CD14-positive monocyte (primary cell): ENCODE results near the gene CFAP221. TPM values are rescaled to one million over a fixed set of nuclear protein-coding genes. Genes with fewer than 3 reads are reported as not detected.

Experiments used
- DNase-seq, 3 donors: peaks; one replicate each; pipeline ENCODE4 v3.0.0-alpha.2; 2011 to 2022
- H2AFZ ChIP-seq: 2 replicates; pipeline ENCODE4 v1.6.0; 2012; ENCODE audit warnings: mild to moderate bottlenecking, low read depth, low read length, inconsistent platforms; ENCODE audit not compliant: insufficient read depth, poor library complexity, severe bottlenecking
- H3K27ac ChIP-seq, 2 donors: 1 replicate in 1 of 2; 2 replicates in 1 of 2; pipeline ENCODE4 v1.5.1; 2012 to 2013; ENCODE audit warnings: low read length in 2 of 2, control low read depth in 1 of 2, inconsistent platforms in 1 of 2, low read depth in 1 of 2, mild to moderate bottlenecking in 1 of 2
- H3K27me3 ChIP-seq, 2 donors: one replicate each; pipeline versions ENCODE4 v1.6.0 to v1.6.1; 2011 to 2013; ENCODE audit warnings: low read length in 2 of 2; ENCODE audit not compliant: control insufficient read depth in 2 of 2, insufficient read depth in 2 of 2
- H3K36me3 ChIP-seq, 2 donors: replicated peaks in 1 of 2; 1 replicate in 1 of 2; 2 replicates in 1 of 2; pipeline versions ENCODE4 v1.5.1 to v1.6.1; 2012 to 2013; ENCODE audit warnings: low read length in 2 of 2, control low read depth in 1 of 2, inconsistent platforms in 1 of 2, mild to moderate bottlenecking in 1 of 2; ENCODE audit not compliant: insufficient read depth in 2 of 2, control insufficient read depth in 1 of 2
- H3K4me1 ChIP-seq, 2 donors: 1 replicate in 1 of 2; 2 replicates in 1 of 2; pipeline versions ENCODE4 v1.5.1 to v1.6.1; 2012 to 2013; ENCODE audit warnings: low read length in 2 of 2, control low read depth in 1 of 2, inconsistent platforms in 1 of 2, mild to moderate bottlenecking in 1 of 2, moderate library complexity in 1 of 2; ENCODE audit not compliant: insufficient read depth in 2 of 2, control insufficient read depth in 1 of 2
- H3K4me2 ChIP-seq: replicated peaks from 2 replicates; pipeline ENCODE3; 2012; ENCODE audit warnings: low read length, moderate library complexity, mild to moderate bottlenecking; ENCODE audit not compliant: poor library complexity, severe bottlenecking; ENCODE audit errors: extremely low read depth
- H3K4me3 ChIP-seq, 3 experiments: fragments of 200-600 bp in 1 of 3; sonication (generic) in 1 of 3; replicated peaks in 1 of 3; 1 replicate in 2 of 3; 2 replicates in 1 of 3; pipeline ENCODE4 v1.5.1; 2011 to 2013; ENCODE audit warnings: low read length in 3 of 3, mild to moderate bottlenecking in 3 of 3, control low read depth in 2 of 3, low read depth in 2 of 3, inconsistent platforms in 1 of 3, moderate library complexity in 1 of 3
- H3K79me2 ChIP-seq: 2 replicates; pipeline ENCODE4 v1.6.0; 2012; ENCODE audit warnings: mild to moderate bottlenecking, control low read depth, inconsistent platforms, low read length, moderate library complexity; ENCODE audit not compliant: insufficient read depth
- H3K9ac ChIP-seq: 2 replicates; pipeline ENCODE4 v1.6.0; 2017; ENCODE audit warnings: low read length, mild to moderate bottlenecking; ENCODE audit not compliant: insufficient read depth, poor library complexity, severe bottlenecking
- H3K9me3 ChIP-seq, 2 donors: replicated peaks in 1 of 2; 1 replicate in 1 of 2; 2 replicates in 1 of 2; pipeline versions ENCODE4 v1.5.1 to v1.6.1; 2012 to 2013; ENCODE audit warnings: low read length in 2 of 2, control low read depth in 1 of 2; ENCODE audit not compliant: control insufficient read depth in 1 of 2, insufficient read depth in 1 of 2
- H4K20me1 ChIP-seq: 2 replicates; pipeline ENCODE4 v1.6.0; 2012; ENCODE audit warnings: mild to moderate bottlenecking, low read length, control low read depth, moderate library complexity; ENCODE audit not compliant: insufficient read depth
- H3K27ac Mint-ChIP-seq, 7 donors: one replicate each; pipeline ENCODE4 v1.8.0; 2020; ENCODE audit warnings: mild to moderate bottlenecking in 7 of 7, mixed read lengths in 7 of 7, moderate library complexity in 6 of 7, inconsistent platforms in 2 of 7
- H3K27me3 Mint-ChIP-seq, 3 donors: one replicate each; pipeline ENCODE4 v1.8.0; 2021 to 2022; ENCODE audit warnings: low read depth in 3 of 3, mild to moderate bottlenecking in 3 of 3, mixed read lengths in 3 of 3, moderate library complexity in 3 of 3, inconsistent platforms in 1 of 3
- H3K36me3 Mint-ChIP-seq, 2 donors: one replicate each; pipeline ENCODE4 v1.8.0; 2020; ENCODE audit warnings: mixed read lengths in 2 of 2, inconsistent platforms in 1 of 2, mild to moderate bottlenecking in 1 of 2
- H3K4me1 Mint-ChIP-seq: one replicate; pipeline ENCODE4 v1.8.0; 2020; ENCODE audit warnings: mild to moderate bottlenecking, mixed read lengths
- H3K4me3 Mint-ChIP-seq, 2 donors: one replicate each; pipeline ENCODE4 v1.8.0; 2020; ENCODE audit warnings: mild to moderate bottlenecking in 2 of 2, mixed read lengths in 2 of 2, moderate library complexity in 1 of 2
- H3K9me3 Mint-ChIP-seq, 7 donors: one replicate each; pipeline ENCODE4 v1.8.0; 2020 to 2022; ENCODE audit warnings: mixed read lengths in 7 of 7, mild to moderate bottlenecking in 6 of 7, moderate library complexity in 6 of 7, inconsistent platforms in 2 of 7
- CTCF ChIP-seq: fragments of 200-600 bp; IDR thresholded peaks from one replicate; pipeline ENCODE4 v1.8.0; 2022; ENCODE audit warnings: antibody characterized with exemption, mild to moderate bottlenecking
- WGBS: methylation state at CpG from one replicate; pipeline ENCODE4 v1.1.5; 2013; ENCODE audit warnings: missing lambda C conversion rate; ENCODE audit not compliant: insufficient coverage; 5-methylcytosine and 5-hydroxymethylcytosine counted together
- intact Hi-C, 2 donors: fragments of 100-400 bp; cut with micrococcal nuclease; formaldehyde crosslinking; loops; one replicate each; pipeline versions ENCODE4 v1.15.0 to v1.15.1; 2023
- polyA plus RNA-seq, 3 donors: library from polyadenylated mRNA; depleted of rRNA in 1 of 3; unstranded in 2 of 3; stranded (reverse) in 1 of 3; fragments of 300-500 nt in 2 of 3; fragments of >200 nt in 1 of 3; fragmentation: Illumina TruSeq in 2 of 3; gene quantifications; 1 replicate in 2 of 3; 2 replicates in 1 of 3; pipeline ENCODE4 v1.2.3, GENCODE V29; 2012 to 2021

CFAP221 gene
- polyA plus RNA-seq, 3 donors, result not detected

- Mint-ChIP-seq H3K27ac (peak overlapping the region in 1 of 7 donors; percentile 66), H3K9me3 (peaks cover 0 to 8% (median 3%) of the 10 kb centered on the region in 7 donors), H3K27me3 (peaks cover 1 to 6% (median 3%) of the 10 kb centered on the region in 3 donors), H3K36me3 (no peaks in the 10 kb centered on the region), H3K4me1 (no peaks in the 10 kb centered on the region), H3K4me3 (no peak overlapping the region)
- intact Hi-C loops, result no loop called here
- Histone ChIP-seq H3K36me3 (no peaks in the 10 kb centered on the region), H3K27me3 (no peaks in the 10 kb centered on the region), H3K4me1 (no peaks in the 10 kb centered on the region), H4K20me1 (no peaks in the 10 kb centered on the region), H3K9me3 (peaks cover 0 to 6% of the 10 kb centered on the region in 2 donors), H2AFZ (no peak overlapping the region), H3K4me2 (no peak overlapping the region), H3K4me3 (no peak overlapping the region), H3K9ac (no peak overlapping the region), H3K27ac (no peak overlapping the region), H3K79me2 (no peaks in the 10 kb centered on the region)
- no peak for DNase-seq
- 72% methylated on average over 3 of the region's 3 CpGs for WGBS
- no peak for TF ChIP-seq CTCF
These were observed 41.8 kb downstream of the CFAP221 start for GRCh38 chr2:119586085-119586484.

- H3K9ac ChIP-seq, result no peak overlapping the region
- no peak overlapping the region for H3K27ac ChIP-seq
- H3K36me3 ChIP-seq, result no peaks in the 10 kb centered on the region
- H4K20me1 ChIP-seq, result no peaks in the 10 kb centered on the region
- peaks cover 0 to 2% (median 0%) of the 10 kb centered on the region in 7 donors for H3K9me3 Mint-ChIP-seq
- intact Hi-C loops, result no loop called here
- no CpG with 5 or more reads among the region's 3 CpGs for WGBS
- H3K79me2 ChIP-seq, result no peaks in the 10 kb centered on the region
- no peaks in the 10 kb centered on the region for H3K4me1 Mint-ChIP-seq
- H3K36me3 Mint-ChIP-seq, result no peaks in the 10 kb centered on the region
- TF ChIP-seq CTCF, result no peak
- H3K4me3 ChIP-seq, result no peak overlapping the region
- no peak overlapping the region for H3K27ac Mint-ChIP-seq
- peaks cover 1 to 10% (median 3%) of the 10 kb centered on the region in 3 donors for H3K27me3 Mint-ChIP-seq
- no peak for DNase-seq
- no peaks in the 10 kb centered on the region for H3K4me1 ChIP-seq
- no peak overlapping the region for H3K4me2 ChIP-seq
- no peaks in the 10 kb centered on the region for H3K27me3 ChIP-seq
- no peak overlapping the region for H2AFZ ChIP-seq
- no peaks in the 10 kb centered on the region for H3K9me3 ChIP-seq
- no peak overlapping the region for H3K4me3 Mint-ChIP-seq
These were observed 46.6 kb downstream of the CFAP221 start for GRCh38 chr2:119590873-119591272.
